Measurements from ENCODE around the gene COL5A1.

COL5A1 gene

GRCh38 chr9:134607971-134608370 is 33.6 kb upstream of the COL5A1 start:
- DNase-seq = no peak

GRCh38 chr9:134611046-134611445 is 30.6 kb upstream of the COL5A1 start:
- no peak for DNase-seq

GRCh38 chr9:134612309-134612708 is 29.3 kb upstream of the COL5A1 start:
- DNase-seq = no peak

- DNase-seq = no peak
Observed at GRCh38 chr9:134612715-134613114, 28.9 kb upstream of the COL5A1 start.

GRCh38 chr9:134614256-134614655 is 27.3 kb upstream of the COL5A1 start:
- DNase-seq = no peak

- no peak for DNase-seq
Observed at GRCh38 chr9:134616341-134616740, 25.3 kb upstream of the COL5A1 start.

- no peak for DNase-seq
Observed at GRCh38 chr9:134617246-134617645, 24.4 kb upstream of the COL5A1 start.

- DNase-seq = no peak
Observed at GRCh38 chr9:134617836-134618162, 23.8 kb upstream of the COL5A1 start.

- DNase-seq = no peak
Observed at GRCh38 chr9:134618163-134618832, 23.3 kb upstream of the COL5A1 start.

GRCh38 chr9:134618833-134619447 is 22.7 kb upstream of the COL5A1 start:
- DNase-seq = no peak

- no peak for DNase-seq
Observed at GRCh38 chr9:134619448-134619982, 22.1 kb upstream of the COL5A1 start.

- DNase-seq = no peak
Observed at GRCh38 chr9:134619983-134620661, 21.5 kb upstream of the COL5A1 start.

- no peak for DNase-seq
Observed at GRCh38 chr9:134620751-134621557, 20.6 kb upstream of the COL5A1 start.

- no peak for DNase-seq
Observed at GRCh38 chr9:134621558-134622110, 20.0 kb upstream of the COL5A1 start.

GRCh38 chr9:134622896-134623257 is 18.7 kb upstream of the COL5A1 start:
- no peak for DNase-seq

GRCh38 chr9:134623258-134624066 is 18.1 kb upstream of the COL5A1 start:
- DNase-seq = no peak

- DNase-seq = no peak
Observed at GRCh38 chr9:134624137-134624591, 17.4 kb upstream of the COL5A1 start.

GRCh38 chr9:134624621-134625181 is 16.9 kb upstream of the COL5A1 start:
- no peak for DNase-seq

GRCh38 chr9:134625361-134626068 is 16.1 kb upstream of the COL5A1 start:
- no peak for DNase-seq

GRCh38 chr9:134626069-134626423 is 15.6 kb upstream of the COL5A1 start:
- DNase-seq = no peak
